ENCODE data around the gene CCDC43.

CCDC43 gene

GRCh38 chr17:44627513-44628242 lies 61.9 kb downstream of the CCDC43 start:
- no peak for DNase-seq (ENCODE audit: low read depth)
